Effector memory CD8-positive, alpha-beta T cell (primary cell): ENCODE results near the gene BLM.
"Not testable (repeated sequence)": the region's sequence is repeated elsewhere in the genome, so short reads cannot be mapped to it uniquely, and the experiment has no call there.

Experiments used
- ATAC-seq: fragments of 150-1000 bp; cut with Tn5 transposase; replicated peaks from 2 replicates; pipeline ENCODE4 v1.10.0; 2021; ENCODE audit warnings: mild to moderate bottlenecking, moderate library complexity
- DNase-seq, 3 experiments: peaks; one replicate each; pipeline ENCODE4 v3.0.0; 2021
- H3K27ac Mint-ChIP-seq, 2 donors: one replicate each; pipeline ENCODE4 v1.8.0; 2022; ENCODE audit warnings: mild to moderate bottlenecking in 2 of 2, mixed read lengths in 2 of 2, moderate library complexity in 2 of 2
- H3K27me3 Mint-ChIP-seq, 2 donors: one replicate each; pipeline ENCODE4 v1.8.0; 2022; ENCODE audit warnings: mixed read lengths in 2 of 2
- H3K36me3 Mint-ChIP-seq: one replicate; pipeline ENCODE4 v1.8.0; 2022; ENCODE audit warnings: mild to moderate bottlenecking, moderate library complexity, mixed read lengths; ENCODE audit not compliant: insufficient read depth
- H3K4me1 Mint-ChIP-seq, 2 donors: one replicate each; pipeline ENCODE4 v1.8.0; 2022; ENCODE audit warnings: low read depth in 2 of 2, mixed read lengths in 2 of 2
- H3K4me3 Mint-ChIP-seq, 2 donors: one replicate each; pipeline ENCODE4 v1.8.0; 2022; ENCODE audit warnings: mild to moderate bottlenecking in 2 of 2, mixed read lengths in 2 of 2, moderate library complexity in 2 of 2
- H3K9me3 Mint-ChIP-seq, 2 donors: one replicate each; pipeline ENCODE4 v1.8.0; 2022; ENCODE audit warnings: mixed read lengths in 2 of 2

The BLM gene

GRCh38 chr15:90817117-90818057, 100.2 kb downstream of the BLM start:
- DNase-seq (no peak), ATAC-seq (no peak)
- Mint-ChIP-seq H3K27ac (peak overlapping the region; percentile 56 to 88), H3K4me1 (peaks cover 10 to 37% of the 10 kb centered on the region in 2 donors), H3K9me3 (no peaks in the 10 kb centered on the region), H3K4me3 (peak overlapping the region in 1 of 2 donors; percentile 58), H3K36me3 (peaks cover 7% of the 10 kb centered on the region), H3K27me3 (no peaks in the 10 kb centered on the region)

- peak overlapping the region; percentile 10 to 53 for H3K4me3 Mint-ChIP-seq
- peak overlapping the region; percentile 56 to 88 for H3K27ac Mint-ChIP-seq
- H3K4me1 Mint-ChIP-seq: peaks cover 10 to 37% of the 10 kb centered on the region in 2 donors
- no peaks in the 10 kb centered on the region for H3K27me3 Mint-ChIP-seq
- no peak for DNase-seq
- ATAC-seq: peak; percentile 14
- H3K36me3 Mint-ChIP-seq: peaks cover 7% of the 10 kb centered on the region
- no peaks in the 10 kb centered on the region for H3K9me3 Mint-ChIP-seq
Measured at GRCh38 chr15:90818251-90819210, 101.4 kb downstream of the BLM start.

GRCh38 chr15:90819390-90819789, 102.2 kb downstream of the BLM start:
- peak overlapping the region; percentile 13 to 29 for H3K27ac Mint-ChIP-seq
- H3K36me3 Mint-ChIP-seq: peaks cover 3% of the 10 kb centered on the region
- no peaks in the 10 kb centered on the region for H3K27me3 Mint-ChIP-seq
- ATAC-seq (no peak), DNase-seq (no peak)
- H3K4me3 Mint-ChIP-seq: no peak overlapping the region
- H3K4me1 Mint-ChIP-seq: peaks cover 10 to 30% of the 10 kb centered on the region in 2 donors
- no peaks in the 10 kb centered on the region for H3K9me3 Mint-ChIP-seq

GRCh38 chr15:90819850-90820249, 102.7 kb downstream of the BLM start:
- ATAC-seq: no peak
- no peak for DNase-seq
- Mint-ChIP-seq H3K36me3 (peaks cover 3% of the 10 kb centered on the region), H3K4me1 (peaks cover 10 to 26% of the 10 kb centered on the region in 2 donors), H3K9me3 (no peaks in the 10 kb centered on the region), H3K4me3 (no peak overlapping the region), H3K27me3 (no peaks in the 10 kb centered on the region), H3K27ac (peak overlapping the region; percentile 13 to 29)

GRCh38 chr15:90820481-90820880, 103.3 kb downstream of the BLM start:
- no peaks in the 10 kb centered on the region for H3K9me3 Mint-ChIP-seq
- H3K27ac Mint-ChIP-seq: peak overlapping the region in 1 of 2 donors; percentile 29
- H3K36me3 Mint-ChIP-seq: peaks cover 3% of the 10 kb centered on the region
- peaks cover 4 to 24% of the 10 kb centered on the region in 2 donors for H3K4me1 Mint-ChIP-seq
- ATAC-seq: no peak
- H3K27me3 Mint-ChIP-seq: no peaks in the 10 kb centered on the region
- H3K4me3 Mint-ChIP-seq: no peak overlapping the region
- DNase-seq: no peak

- H3K27ac Mint-ChIP-seq: no peak overlapping the region
- ATAC-seq: no peak
- H3K36me3 Mint-ChIP-seq: no peaks in the 10 kb centered on the region
- no peak for DNase-seq
- H3K9me3 Mint-ChIP-seq: no peaks in the 10 kb centered on the region
- H3K27me3 Mint-ChIP-seq: no peaks in the 10 kb centered on the region
- H3K4me3 Mint-ChIP-seq: no peak overlapping the region
- H3K4me1 Mint-ChIP-seq: peaks cover 0 to 11% of the 10 kb centered on the region in 2 donors
Measured at GRCh38 chr15:90822204-90822955, 105.2 kb downstream of the BLM start.

- H3K36me3 Mint-ChIP-seq: no peaks in the 10 kb centered on the region
- H3K27ac Mint-ChIP-seq: no peak overlapping the region
- no peaks in the 10 kb centered on the region for H3K27me3 Mint-ChIP-seq
- no peak overlapping the region for H3K4me3 Mint-ChIP-seq
- ATAC-seq (no peak), DNase-seq (no peak)
- peaks cover 0 to 6% of the 10 kb centered on the region in 2 donors for H3K4me1 Mint-ChIP-seq
- H3K9me3 Mint-ChIP-seq: no peaks in the 10 kb centered on the region
Measured at GRCh38 chr15:90823455-90823974, 106.4 kb downstream of the BLM start.

- H3K9me3 Mint-ChIP-seq, H3K27ac Mint-ChIP-seq: not testable (repeated sequence)
- H3K4me1 Mint-ChIP-seq: peaks cover 0 to 14% of the 10 kb centered on the region in 2 donors
Measured at GRCh38 chr15:90825115-90825899, 108.2 kb downstream of the BLM start.

GRCh38 chr15:90826206-90826885, 109.2 kb downstream of the BLM start:
- not testable (repeated sequence) for H3K4me3 Mint-ChIP-seq, H3K27me3 Mint-ChIP-seq, DNase-seq, H3K9me3 Mint-ChIP-seq, H3K36me3 Mint-ChIP-seq, ATAC-seq, H3K27ac Mint-ChIP-seq
- peaks cover 0 to 14% of the 10 kb centered on the region in 2 donors for H3K4me1 Mint-ChIP-seq

More at GRCh38 chr15:90825115-90825899, 108.2 kb downstream of the BLM start:
- not testable (repeated sequence) for H3K27me3 Mint-ChIP-seq, ATAC-seq, DNase-seq, H3K4me3 Mint-ChIP-seq, H3K36me3 Mint-ChIP-seq

GRCh38 chr15:90826886-90827435, 109.8 kb downstream of the BLM start:
- H3K27ac Mint-ChIP-seq: no peak overlapping the region

GRCh38 chr15:90828111-90828510, 111.0 kb downstream of the BLM start:
- H3K27me3 Mint-ChIP-seq: peaks cover 0 to 8% of the 10 kb centered on the region in 2 donors
- H3K4me3 Mint-ChIP-seq: no peak overlapping the region
- DNase-seq: no peak
- H3K36me3 Mint-ChIP-seq: peaks cover 5% of the 10 kb centered on the region
- H3K9me3 Mint-ChIP-seq: no peaks in the 10 kb centered on the region
- H3K27ac Mint-ChIP-seq: no peak overlapping the region
- peaks cover 0 to 14% of the 10 kb centered on the region in 2 donors for H3K4me1 Mint-ChIP-seq
- no peak for ATAC-seq

More at GRCh38 chr15:90826886-90827435, 109.8 kb downstream of the BLM start:
- H3K4me1 Mint-ChIP-seq: peaks cover 0 to 14% of the 10 kb centered on the region in 2 donors
- H3K4me3 Mint-ChIP-seq: no peak overlapping the region
- H3K36me3 Mint-ChIP-seq: peaks cover 5% of the 10 kb centered on the region
- H3K9me3 Mint-ChIP-seq: no peaks in the 10 kb centered on the region
- H3K27me3 Mint-ChIP-seq: peaks cover 0 to 8% of the 10 kb centered on the region in 2 donors
- ATAC-seq (no peak), DNase-seq (no peak)
